ENCODE results near the gene IRS1.
A peak's percentile ranks its signal among the peaks of the same experiment; 100 is the strongest.

The IRS1 gene

DNA sequence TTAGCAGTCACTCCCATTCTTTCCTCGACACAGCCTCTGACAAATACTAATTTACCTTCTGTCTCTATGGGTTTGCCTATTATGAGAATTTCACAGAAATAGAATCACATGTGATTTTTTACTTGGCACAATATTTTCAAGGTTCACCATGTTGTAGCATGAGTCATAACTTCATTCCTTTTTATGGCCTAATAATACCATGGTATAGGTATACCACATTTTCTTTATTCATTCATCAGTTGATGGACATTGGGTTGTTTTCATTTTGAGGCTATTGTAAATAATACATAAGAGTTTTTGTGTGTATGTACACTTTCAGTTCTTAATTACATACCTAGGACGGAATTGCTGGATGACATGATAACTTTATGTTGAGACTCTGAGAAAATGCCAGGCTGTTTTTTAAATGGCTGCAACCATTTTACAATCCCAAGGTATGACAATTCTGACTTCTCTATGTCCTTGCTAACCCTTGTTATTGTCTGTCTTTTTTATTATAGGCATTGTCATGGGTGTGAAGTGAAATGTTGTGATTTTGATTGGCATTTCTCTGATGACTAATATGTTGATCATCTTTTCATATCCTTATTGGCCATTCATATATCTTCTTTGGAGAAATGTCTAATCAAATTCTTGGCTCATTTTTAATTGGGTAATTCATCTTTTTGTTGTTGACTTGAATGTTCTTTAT lies 87.9 kb downstream of the IRS1 start:
- H3K4me3 ChIP-seq (ENCODE audit: low read length): no peak overlapping the region
- DNase-seq (ENCODE audit: low read depth): no peak
- TF ChIP-seq, protein P1, sequence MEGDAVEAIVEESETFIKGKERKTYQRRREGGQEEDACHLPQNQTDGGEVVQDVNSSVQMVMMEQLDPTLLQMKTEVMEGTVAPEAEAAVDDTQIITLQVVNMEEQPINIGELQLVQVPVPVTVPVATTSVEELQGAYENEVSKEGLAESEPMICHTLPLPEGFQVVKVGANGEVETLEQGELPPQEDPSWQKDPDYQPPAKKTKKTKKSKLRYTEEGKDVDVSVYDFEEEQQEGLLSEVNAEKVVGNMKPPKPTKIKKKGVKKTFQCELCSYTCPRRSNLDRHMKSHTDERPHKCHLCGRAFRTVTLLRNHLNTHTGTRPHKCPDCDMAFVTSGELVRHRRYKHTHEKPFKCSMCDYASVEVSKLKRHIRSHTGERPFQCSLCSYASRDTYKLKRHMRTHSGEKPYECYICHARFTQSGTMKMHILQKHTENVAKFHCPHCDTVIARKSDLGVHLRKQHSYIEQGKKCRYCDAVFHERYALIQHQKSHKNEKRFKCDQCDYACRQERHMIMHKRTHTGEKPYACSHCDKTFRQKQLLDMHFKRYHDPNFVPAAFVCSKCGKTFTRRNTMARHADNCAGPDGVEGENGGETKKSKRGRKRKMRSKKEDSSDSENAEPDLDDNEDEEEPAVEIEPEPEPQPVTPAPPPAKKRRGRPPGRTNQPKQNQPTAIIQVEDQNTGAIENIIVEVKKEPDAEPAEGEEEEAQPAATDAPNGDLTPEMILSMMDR (conservative IDR thresholded peaks at IDR 0.05; ENCODE audit: low read length): no peak

DNA sequence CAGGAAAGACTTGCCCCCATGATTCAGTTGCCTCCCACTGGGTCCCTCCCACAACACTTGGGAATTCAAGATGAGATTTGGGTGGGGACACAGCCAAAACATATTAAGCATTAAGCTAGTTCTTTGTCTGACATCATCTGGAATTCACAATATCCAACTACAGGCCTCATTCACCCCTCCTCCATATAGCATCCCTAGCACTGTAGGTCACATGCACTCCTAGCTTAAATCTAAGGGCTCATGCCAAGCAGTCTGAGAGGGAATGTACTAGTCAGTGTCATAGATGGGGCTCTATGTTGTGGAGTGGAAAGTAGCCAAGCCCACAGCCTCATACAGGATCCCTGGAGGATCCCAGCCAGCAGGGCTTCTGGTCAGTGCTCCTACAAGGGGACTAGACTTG lies 92.1 kb downstream of the IRS1 start:
- DNase-seq (ENCODE audit: low read depth): peak; percentile 35
- H3K4me3 ChIP-seq (ENCODE audit: low read length): no peak overlapping the region

DNA sequence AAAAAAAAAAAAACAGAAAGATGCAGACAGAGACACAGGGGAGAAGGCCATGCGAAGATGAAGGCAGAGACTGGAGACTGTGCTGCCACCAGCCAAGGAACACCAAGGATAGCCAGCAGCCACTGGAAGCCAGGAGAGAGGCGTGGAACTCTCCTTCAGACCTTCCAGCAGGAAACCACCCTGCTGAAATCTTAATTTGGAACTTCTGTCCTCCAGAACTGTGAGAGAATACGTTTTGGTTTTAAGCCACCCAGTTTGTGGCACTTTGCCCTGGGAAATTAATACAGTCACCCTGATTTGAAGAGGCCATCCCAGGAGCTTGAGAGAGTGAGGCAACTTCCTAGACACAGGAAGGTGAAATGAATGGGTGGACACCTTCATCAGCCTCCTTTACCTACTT lies 93.7 kb downstream of the IRS1 start:
- DNase-seq (ENCODE audit: low read depth): peak; percentile 31
- TF ChIP-seq, protein P1 (conservative IDR thresholded peaks at IDR 0.05; ENCODE audit: low read length): no peak
- no peak overlapping the region for H3K4me3 ChIP-seq (ENCODE audit: low read length)

More for the DNA sequence above, 92.1 kb downstream of the IRS1 start:
- TF ChIP-seq, protein P1 (conservative IDR thresholded peaks at IDR 0.05; ENCODE audit: low read length): no peak

DNA sequence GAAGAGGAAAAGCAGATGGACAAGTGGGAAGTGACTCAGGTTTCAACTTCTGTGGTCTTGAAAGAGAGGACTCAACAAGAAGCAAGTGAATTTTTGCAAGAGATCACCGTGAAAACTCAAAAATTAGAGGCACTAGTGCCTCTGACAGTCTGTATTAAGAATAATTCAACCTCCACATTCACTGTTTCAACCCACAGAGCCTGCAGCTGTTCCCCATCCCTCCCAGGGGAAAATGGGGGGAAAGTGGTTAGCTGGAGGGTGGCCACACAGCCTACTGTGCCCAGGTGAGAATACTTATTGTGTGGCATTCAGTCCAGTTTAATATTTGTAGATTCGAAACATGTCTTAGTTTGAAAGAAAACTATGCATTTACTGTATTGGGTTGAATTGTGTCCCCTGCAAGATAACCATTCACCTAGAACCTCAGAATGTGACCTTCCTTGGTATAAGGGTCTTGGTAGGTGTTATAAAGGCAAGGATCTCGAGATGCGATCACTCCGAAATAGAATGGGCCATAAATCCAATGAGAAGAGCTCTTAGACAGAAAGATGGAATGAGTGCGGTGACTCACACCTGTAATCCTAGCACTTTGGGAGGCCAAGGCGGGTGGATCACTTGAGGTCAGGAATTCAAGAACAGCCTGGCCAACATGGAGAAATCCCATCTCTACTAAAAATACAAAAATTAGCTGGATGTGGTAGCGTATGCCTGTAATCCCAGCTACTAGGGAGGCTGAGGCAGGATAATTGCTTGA lies 94.3 kb downstream of the IRS1 start:
- no peak for DNase-seq (ENCODE audit: low read depth)
- TF ChIP-seq, protein P1 (conservative IDR thresholded peaks at IDR 0.05; ENCODE audit: low read length): no peak
- no peak overlapping the region for H3K4me3 ChIP-seq (ENCODE audit: low read length)

DNA sequence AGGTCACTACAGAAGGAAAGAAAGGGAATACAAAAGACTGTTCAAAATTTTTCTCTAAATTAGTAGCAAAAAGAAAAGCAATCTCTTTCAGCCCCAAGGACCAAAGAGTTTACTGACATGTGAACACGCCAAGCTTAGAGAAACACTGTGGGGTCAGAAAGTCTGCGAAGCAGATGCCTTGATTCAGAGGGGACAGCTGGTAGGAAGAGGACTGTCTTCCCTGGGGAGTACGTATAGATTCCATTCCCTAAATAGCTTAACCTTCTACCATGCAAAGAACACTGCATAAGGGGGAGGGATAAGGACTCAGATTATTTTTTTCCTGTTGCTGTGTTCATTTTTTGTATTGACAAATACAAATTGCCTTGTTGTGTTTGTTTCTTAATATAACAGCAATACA lies 96.1 kb downstream of the IRS1 start:
- H3K4me3 ChIP-seq (ENCODE audit: low read length): no peak overlapping the region
- DNase-seq (ENCODE audit: low read depth): no peak
- TF ChIP-seq, protein P1 (conservative IDR thresholded peaks at IDR 0.05; ENCODE audit: low read length): no peak

DNA sequence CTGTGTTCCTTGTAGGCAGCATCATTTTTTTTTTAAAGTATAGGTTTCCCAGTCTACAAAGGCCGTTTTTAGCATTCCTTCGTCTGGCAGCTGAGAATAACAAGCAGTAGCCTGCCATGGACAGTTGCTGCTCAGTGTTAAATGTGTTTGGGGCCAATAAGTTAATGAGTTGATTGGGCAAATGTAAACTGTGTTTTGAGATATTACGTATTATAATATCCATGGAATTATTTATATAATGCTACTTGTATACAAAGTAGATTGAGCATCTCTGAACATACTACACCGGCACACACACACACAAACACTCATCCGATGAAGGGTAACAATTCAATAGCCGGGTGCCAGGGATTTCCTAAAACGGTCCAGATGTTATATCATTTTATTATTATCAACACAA lies 97.2 kb downstream of the IRS1 start:
- no peak overlapping the region for H3K4me3 ChIP-seq (ENCODE audit: low read length)
- DNase-seq (ENCODE audit: low read depth): no peak
- TF ChIP-seq, protein P1 (conservative IDR thresholded peaks at IDR 0.05; ENCODE audit: low read length): no peak

DNA sequence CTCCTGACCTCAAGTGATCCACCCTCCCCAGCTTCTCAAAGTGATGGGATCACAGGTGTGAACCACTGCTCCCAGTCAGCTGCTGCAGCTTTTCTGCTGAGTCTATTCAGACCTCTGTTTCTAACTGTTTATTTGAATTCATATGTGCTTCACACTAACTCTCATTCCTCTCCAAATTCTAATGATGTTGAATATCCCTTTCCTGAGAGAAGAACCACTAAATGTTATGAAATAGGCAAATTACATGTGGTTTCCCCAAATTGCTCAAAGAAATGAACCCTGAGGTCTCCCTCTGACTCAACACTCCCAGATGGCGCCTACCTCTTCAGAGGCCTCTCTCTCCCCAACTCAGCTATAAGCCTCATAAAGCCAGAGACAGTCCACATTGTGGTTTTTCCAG lies 98.6 kb downstream of the IRS1 start:
- no peak overlapping the region for H3K4me3 ChIP-seq (ENCODE audit: low read length)
- peak; percentile 99 for DNase-seq (ENCODE audit: low read depth)
- TF ChIP-seq, protein P1 (conservative IDR thresholded peaks at IDR 0.05; ENCODE audit: low read length): no peak
